ENCODE measurements around the gene DCDC1.
"Not testable (repeated sequence)": the region's sequence is repeated elsewhere in the genome, so short reads cannot be mapped to it uniquely, and the experiment has no call there.

The DCDC1 gene

DNA sequence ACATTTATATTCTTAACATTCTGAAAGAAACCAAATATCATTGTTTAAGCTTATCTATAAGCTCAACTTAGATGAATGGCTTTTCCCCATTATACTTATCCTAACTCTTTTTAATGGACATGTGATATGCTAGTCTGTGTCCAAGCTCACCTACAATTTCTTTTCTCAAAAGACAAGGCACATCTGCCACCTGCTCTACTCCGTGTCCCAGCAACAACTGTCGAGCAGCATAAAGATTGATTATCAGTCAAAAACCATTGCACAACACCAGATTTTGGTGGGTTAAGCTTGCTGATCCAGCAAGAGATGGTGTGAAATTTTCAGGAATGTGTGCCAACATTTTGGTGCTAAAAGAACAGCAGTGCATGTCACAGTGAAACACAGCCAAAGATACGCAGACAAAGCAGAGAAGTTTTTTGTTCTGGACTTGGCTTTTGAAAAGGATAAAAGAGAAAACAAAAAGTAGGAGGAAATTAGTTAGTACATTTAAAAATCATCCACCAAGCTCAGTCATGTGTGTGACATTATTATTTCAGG lies 65.8 kb downstream of the DCDC1 start:
- H3K4me3 ChIP-seq (ENCODE audit: low read depth, low read length), result no peak overlapping the region
- no peak for DNase-seq (ENCODE audit: low read depth)
- TF ChIP-seq, protein P1, sequence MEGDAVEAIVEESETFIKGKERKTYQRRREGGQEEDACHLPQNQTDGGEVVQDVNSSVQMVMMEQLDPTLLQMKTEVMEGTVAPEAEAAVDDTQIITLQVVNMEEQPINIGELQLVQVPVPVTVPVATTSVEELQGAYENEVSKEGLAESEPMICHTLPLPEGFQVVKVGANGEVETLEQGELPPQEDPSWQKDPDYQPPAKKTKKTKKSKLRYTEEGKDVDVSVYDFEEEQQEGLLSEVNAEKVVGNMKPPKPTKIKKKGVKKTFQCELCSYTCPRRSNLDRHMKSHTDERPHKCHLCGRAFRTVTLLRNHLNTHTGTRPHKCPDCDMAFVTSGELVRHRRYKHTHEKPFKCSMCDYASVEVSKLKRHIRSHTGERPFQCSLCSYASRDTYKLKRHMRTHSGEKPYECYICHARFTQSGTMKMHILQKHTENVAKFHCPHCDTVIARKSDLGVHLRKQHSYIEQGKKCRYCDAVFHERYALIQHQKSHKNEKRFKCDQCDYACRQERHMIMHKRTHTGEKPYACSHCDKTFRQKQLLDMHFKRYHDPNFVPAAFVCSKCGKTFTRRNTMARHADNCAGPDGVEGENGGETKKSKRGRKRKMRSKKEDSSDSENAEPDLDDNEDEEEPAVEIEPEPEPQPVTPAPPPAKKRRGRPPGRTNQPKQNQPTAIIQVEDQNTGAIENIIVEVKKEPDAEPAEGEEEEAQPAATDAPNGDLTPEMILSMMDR (conservative IDR thresholded peaks at IDR 0.05; ENCODE audit: low read depth, low read length), result no peak

DNA sequence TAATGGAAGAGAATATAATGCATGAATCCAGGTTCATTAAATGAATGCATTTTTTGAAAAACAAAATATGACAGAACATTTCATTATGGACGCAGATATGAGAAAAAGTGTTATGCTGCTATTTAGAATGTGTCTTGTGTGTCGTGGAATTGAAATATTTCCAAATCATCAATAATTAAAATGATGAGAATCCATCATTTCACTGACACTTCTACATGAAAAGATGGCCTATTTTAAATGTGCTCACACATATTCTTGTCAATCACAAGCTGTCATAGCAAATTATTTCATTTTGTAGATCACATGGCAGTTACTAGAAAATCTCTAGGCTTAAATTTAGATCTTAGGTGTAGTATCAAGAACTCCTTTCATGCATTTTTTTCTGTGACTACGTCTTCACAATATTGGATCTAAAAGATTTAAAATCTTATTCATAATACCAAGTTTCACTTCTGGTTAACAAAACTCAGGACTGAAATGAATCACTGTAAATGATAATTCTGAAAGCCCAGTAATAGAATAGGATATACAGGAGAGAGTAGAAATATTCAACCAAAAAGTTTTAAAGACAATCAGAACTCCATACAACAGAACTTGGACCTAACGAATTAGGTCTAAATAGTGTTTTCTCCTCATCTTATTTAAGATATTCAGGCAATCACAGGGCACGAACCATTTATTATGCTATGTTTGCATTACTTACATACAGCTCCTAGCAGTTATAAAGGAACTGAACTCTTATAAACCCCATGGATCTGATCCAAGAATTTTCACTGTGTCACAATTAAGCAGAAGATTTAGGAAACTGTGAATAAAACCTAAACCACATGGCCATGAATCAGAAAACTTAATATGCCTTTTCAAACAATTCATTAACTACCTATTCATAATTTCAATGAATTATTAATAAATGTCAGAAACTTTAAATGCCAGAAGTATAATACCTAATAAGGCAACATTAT lies 67.7 kb downstream of the DCDC1 start:
- TF ChIP-seq, protein P1 (conservative IDR thresholded peaks at IDR 0.05; ENCODE audit: low read depth, low read length), result no peak
- no peak for DNase-seq (ENCODE audit: low read depth)

DNA sequence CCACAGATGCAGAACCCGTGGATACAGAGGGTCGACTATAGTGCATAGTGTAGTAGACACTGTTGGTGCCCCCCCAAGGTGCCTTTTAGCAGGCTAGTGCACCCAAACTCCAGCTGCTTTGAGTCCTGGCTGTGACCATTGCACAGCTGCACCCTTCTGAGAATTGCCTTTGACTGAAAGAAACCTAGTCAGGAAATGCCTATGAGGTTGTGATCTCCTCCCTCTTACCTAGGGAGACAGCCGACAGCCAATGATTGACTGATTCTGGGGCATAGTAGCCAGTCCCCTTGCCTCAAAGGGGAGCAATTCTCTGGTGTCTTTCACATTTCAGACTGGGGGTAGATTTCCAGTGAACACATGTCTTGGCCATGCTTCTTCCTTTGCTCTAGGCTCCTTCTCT lies 74.2 kb downstream of the DCDC1 start:
- no peak overlapping the region for H3K4me3 ChIP-seq (ENCODE audit: low read depth, low read length)
- TF ChIP-seq, protein P1 (conservative IDR thresholded peaks at IDR 0.05; ENCODE audit: low read depth, low read length), result no peak
- DNase-seq (ENCODE audit: low read depth), result no peak

More for the DNA sequence above, 67.7 kb downstream of the DCDC1 start:
- no peak overlapping the region for H3K4me3 ChIP-seq (ENCODE audit: low read depth, low read length)

DNA sequence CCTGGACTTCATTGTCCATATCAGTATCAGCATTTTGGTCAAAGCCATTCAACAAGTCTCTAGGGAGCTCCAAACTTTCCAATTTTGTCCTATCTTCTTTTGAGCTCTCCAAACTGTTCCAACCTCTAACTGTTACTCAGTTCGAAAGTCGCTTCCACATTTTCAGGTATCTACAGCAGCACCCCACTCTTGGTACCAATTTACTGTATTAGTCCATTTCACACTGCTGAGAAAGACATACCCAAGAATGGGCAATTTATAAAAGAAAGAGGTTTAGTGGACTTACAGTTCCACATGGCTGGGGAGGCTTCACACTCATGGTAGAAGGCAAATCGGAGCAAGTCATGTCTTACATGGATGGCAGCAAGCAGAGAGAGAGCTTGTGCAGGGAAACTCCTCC lies 96.0 kb downstream of the DCDC1 start:
- not testable (repeated sequence) for DNase-seq (ENCODE audit: low read depth); H3K4me3 ChIP-seq (ENCODE audit: low read depth, low read length)

DNA sequence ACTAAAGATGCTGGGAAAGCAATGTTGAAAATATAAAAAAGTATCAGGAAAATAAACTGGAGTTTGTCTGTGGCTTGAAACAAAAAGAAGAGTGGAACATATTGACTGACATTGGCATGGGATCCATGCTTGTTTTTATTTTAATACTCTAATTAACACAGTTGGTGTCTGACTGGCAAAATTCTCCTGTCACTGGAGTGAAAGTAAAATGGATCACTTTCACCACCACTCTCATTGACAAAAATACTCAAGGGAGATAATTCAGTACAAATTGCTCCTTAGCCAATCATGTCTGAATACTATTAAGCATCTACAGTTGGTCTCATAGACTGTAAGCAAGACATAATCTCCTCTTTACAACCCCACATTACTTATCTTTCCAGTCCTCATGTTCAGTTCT lies 101.8 kb downstream of the DCDC1 start:
- DNase-seq (ENCODE audit: low read depth), result no peak
- no peak overlapping the region for H3K4me3 ChIP-seq (ENCODE audit: low read depth, low read length)
- TF ChIP-seq, protein P1 (conservative IDR thresholded peaks at IDR 0.05; ENCODE audit: low read depth, low read length), result no peak

DNA sequence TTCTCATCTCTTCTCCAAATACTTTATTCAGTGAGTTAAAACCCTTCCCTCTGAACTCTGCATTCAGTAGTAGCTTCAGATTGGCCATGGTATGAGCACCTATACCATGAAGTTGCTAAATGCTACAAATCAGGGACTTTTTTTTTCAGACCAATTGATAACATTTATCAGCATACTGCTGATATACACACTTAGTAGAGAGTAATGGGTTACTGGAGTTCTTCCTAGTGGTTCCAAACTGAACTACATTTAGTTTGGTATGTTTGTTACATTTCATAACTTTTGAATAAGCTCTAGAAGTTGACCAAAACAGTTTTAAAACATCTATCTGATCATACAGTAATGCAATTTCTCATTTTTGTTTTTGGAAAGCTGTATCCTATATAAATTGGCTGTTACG lies 104.7 kb downstream of the DCDC1 start:
- no peak overlapping the region for H3K4me3 ChIP-seq (ENCODE audit: low read depth, low read length)
- no peak for DNase-seq (ENCODE audit: low read depth)
- TF ChIP-seq, protein P1 (conservative IDR thresholded peaks at IDR 0.05; ENCODE audit: low read depth, low read length), result no peak

DNA sequence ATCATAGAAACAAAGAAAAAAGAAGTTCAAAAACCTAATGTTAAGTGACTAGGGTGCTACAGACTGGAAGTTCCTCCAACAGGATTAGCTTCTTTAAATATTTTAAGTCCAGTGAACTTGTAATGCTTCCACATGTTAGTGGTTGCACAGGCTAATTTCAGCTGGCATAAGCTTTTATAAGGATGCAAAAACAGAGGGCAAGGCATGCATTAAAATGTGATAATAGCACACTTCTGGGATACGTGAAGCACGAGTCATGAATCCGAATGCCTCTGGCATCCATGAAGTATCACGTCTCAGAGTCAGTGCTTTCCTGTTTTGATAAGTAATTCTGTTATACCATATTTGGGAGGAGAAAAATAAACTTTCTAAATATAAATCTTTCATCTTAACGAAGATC lies 106.8 kb downstream of the DCDC1 start:
- DNase-seq (ENCODE audit: low read depth), result no peak
- no peak overlapping the region for H3K4me3 ChIP-seq (ENCODE audit: low read depth, low read length)
- TF ChIP-seq, protein P1 (conservative IDR thresholded peaks at IDR 0.05; ENCODE audit: low read depth, low read length), result no peak

All from choroid plexus epithelial cell (primary cell).